22Rv1 (cell line): ENCODE measurements around the gene COX5A.

ENCODE experiments used
- CTCF ChIP-seq: fragments of 450-650 bp; IDR thresholded peaks from 2 replicates; pipeline ENCODE4 v1.5.1; 2017; ENCODE audit warnings: mild to moderate bottlenecking
- ZFX ChIP-seq: fragments of 450-650 bp; IDR thresholded peaks from 2 replicates; pipeline ENCODE4 v1.6.1; 2017; ENCODE audit warnings: antibody characterized with exemption, borderline replicate concordance

GRCh38 chr15:74982183-74982582 lies 44.3 kb upstream of the COX5A start:
- TF ChIP-seq CTCF = no peak
- TF ChIP-seq ZFX = no peak
